ENCODE results near the gene SPSB1.

SPSB1 gene

GRCh38 chr1:9319789-9320519, 27.3 kb downstream of the SPSB1 start:
- DNase-seq (ENCODE audit: low spot score): peak; percentile 47

GRCh38 chr1:9320520-9321479, 28.1 kb downstream of the SPSB1 start:
- peak; percentile 45 for DNase-seq (ENCODE audit: low spot score)

- DNase-seq (ENCODE audit: low spot score): no peak
These were observed 28.8 kb downstream of the SPSB1 start for GRCh38 chr1:9321480-9321849.

- DNase-seq (ENCODE audit: low spot score): no peak
These were observed 29.4 kb downstream of the SPSB1 start for GRCh38 chr1:9321986-9322660.

- no peak for DNase-seq (ENCODE audit: low spot score)
These were observed 30.1 kb downstream of the SPSB1 start for GRCh38 chr1:9322661-9323244.

- DNase-seq (ENCODE audit: low spot score): no peak
These were observed 31.8 kb downstream of the SPSB1 start for GRCh38 chr1:9324246-9325096.

GRCh38 chr1:9326596-9326995, 33.9 kb downstream of the SPSB1 start:
- no peak for DNase-seq (ENCODE audit: low spot score)

- no peak for DNase-seq (ENCODE audit: low spot score)
These were observed 35.5 kb downstream of the SPSB1 start for GRCh38 chr1:9328201-9328600.

- no peak for DNase-seq (ENCODE audit: low spot score)
These were observed 36.0 kb downstream of the SPSB1 start for GRCh38 chr1:9328715-9329114.

- DNase-seq (ENCODE audit: low spot score): no peak
These were observed 38.3 kb downstream of the SPSB1 start for GRCh38 chr1:9331016-9331415.

- no peak for DNase-seq (ENCODE audit: low spot score)
These were observed 39.1 kb downstream of the SPSB1 start for GRCh38 chr1:9331558-9332346.

- no peak for DNase-seq (ENCODE audit: low spot score)
These were observed 39.9 kb downstream of the SPSB1 start for GRCh38 chr1:9332513-9333143.

- no peak for DNase-seq (ENCODE audit: low spot score)
These were observed 45.9 kb downstream of the SPSB1 start for GRCh38 chr1:9338397-9339246.

GRCh38 chr1:9340172-9340854, 47.6 kb downstream of the SPSB1 start:
- DNase-seq (ENCODE audit: low spot score): no peak

- no peak for DNase-seq (ENCODE audit: low spot score)
These were observed 48.2 kb downstream of the SPSB1 start for GRCh38 chr1:9340864-9341263.

GRCh38 chr1:9341301-9341845, 48.7 kb downstream of the SPSB1 start:
- DNase-seq (ENCODE audit: low spot score): no peak

GRCh38 chr1:9343269-9343668, 50.6 kb downstream of the SPSB1 start:
- DNase-seq (ENCODE audit: low spot score): no peak
